HG03460 (cell line): ENCODE results near the gene HOTAIR.

ENCODE experiments used
- ATAC-seq: cut with Tn5 transposase; IDR thresholded peaks from one replicate; pipeline ENCODE4 v1.9.1; 2021; ENCODE audit not compliant: unreplicated experiment

HOTAIR gene

DNA sequence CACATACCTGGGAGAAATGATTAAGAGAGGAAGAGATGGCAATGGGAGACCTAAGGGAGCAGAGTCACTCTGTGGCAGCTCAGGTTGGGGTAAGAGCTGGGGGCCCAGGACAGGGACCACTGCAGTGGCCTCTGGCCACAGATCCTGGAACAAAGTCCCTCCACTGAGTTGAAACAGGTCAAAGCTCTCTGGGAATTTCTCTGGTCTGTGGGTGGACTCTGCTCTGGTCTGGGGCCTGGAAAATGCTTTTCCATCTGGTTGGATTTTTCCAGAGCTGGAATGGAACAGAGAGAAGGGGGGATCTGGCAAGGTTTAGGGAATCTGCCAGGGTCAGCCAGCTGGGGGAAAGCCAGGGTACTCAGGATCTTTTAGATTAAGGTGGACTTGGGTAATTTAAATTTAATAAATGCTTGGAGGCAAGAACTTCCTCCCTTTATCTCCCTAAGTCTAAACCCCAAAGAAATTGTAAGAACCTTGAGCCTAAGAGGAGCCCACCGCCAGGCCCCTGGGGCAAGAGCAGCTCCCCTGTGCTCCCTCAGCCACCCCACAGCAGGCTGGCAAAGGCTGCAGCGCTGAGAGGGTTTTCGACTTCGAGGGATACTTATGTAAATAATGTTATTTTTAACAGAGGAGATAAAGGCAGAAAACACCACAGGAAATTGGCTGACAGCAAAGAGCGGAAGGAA lies 13.9 kb upstream of the HOTAIR start:
- ATAC-seq: no peak

DNA sequence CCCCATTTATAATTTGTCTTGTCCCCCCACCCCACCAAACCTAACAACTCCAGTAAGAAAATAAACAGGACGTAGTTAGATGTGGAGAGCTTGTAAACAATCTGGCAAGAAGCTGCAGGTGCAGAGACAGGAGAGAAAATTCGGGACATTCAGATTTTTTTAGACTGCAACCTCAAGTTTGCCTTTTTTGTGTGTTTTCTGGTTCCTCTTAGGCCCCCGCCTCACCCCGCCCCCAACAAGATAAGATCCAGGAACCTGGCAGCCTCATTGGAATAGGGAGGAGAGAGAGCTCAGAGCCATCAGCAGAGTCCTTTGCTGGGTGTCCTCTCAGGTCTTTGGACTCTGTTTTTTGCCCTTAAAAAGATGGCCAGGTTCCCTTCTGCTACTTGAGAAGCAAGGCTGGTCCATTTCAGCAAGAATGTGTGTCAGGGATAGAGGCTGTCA lies 13.1 kb upstream of the HOTAIR start:
- ATAC-seq: no peak

DNA sequence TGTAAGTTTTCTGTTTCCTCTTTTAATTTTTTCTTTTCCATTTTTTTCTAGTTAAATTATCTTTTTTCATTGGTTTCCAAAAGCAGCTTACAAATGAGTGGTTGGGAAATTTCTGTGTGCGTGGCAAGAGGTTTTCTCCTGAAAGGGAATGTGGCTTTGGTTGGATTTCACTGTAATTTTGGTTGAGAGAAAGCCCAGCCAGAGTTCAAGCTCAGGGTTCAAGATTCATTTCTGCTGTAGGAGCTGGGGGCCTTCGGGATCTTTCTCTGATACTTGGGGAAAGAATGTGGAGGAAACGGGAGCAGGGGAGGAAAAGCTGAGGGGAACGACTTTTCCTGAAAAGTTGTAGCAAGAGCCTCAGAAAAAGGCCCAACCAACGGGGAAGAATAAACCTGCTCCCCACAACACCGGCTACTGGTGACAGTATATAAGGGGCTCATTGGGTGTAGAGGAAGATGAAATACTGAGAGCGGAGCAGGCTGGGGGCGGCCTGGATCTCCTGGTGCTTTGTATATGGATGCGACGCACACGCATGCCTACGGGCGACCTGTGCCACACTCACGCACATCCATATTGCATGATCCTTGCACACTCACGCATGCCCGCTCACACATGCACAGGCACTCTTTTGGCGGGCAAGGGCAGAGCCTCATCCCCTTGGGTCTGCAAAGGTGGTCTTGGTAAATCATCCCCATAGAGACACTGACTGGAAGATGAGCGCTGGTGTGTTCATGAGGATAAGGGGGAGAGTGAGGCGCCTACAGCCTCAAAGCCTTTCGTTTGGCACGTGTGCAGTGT lies 12.1 kb upstream of the HOTAIR start:
- no peak for ATAC-seq

DNA sequence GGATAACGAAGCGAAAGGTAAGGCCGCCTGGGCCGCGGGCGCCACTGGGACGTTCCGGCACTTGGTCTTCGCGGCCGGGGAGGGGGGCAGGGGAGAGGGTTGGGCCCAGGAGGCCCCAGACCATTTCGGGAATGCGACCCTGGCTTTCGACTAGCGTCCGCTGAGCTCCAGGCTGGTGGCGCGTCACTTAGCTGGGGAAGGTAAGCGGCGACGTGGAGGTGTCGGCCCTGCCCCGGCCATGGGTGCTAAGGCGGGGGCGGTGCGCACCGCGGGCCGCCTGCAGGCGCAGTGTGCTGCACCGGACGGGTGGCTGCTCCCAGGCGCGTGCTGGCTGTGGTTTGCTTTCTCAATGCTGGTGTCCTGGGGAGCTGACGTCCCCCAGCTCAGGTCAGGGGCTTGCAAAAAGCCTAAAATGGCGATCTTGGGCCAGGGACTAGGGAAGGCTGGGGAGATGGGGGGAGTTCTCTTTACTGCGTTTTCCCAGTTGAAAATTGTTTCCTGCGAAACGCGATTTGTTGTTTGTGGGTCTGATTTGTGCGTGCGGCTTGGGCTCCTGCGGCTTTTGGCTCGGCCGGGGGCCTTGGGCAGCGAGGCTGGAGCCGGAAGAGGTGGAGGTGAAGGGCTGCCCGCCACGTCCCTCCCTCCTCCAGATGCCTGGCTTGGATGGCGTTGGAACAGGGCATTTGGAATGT lies 11.4 kb upstream of the HOTAIR start:
- ATAC-seq: no peak

DNA sequence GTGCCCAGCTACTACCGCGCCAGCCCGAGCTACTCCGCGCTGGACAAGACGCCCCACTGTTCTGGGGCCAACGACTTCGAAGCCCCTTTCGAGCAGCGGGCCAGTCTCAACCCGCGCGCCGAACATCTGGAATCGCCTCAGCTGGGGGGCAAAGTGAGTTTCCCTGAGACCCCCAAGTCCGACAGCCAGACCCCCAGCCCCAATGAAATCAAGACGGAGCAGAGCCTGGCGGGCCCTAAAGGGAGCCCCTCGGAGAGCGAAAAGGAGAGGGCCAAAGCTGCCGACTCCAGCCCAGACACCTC lies 10.9 kb upstream of the HOTAIR start:
- ATAC-seq: no peak

DNA sequence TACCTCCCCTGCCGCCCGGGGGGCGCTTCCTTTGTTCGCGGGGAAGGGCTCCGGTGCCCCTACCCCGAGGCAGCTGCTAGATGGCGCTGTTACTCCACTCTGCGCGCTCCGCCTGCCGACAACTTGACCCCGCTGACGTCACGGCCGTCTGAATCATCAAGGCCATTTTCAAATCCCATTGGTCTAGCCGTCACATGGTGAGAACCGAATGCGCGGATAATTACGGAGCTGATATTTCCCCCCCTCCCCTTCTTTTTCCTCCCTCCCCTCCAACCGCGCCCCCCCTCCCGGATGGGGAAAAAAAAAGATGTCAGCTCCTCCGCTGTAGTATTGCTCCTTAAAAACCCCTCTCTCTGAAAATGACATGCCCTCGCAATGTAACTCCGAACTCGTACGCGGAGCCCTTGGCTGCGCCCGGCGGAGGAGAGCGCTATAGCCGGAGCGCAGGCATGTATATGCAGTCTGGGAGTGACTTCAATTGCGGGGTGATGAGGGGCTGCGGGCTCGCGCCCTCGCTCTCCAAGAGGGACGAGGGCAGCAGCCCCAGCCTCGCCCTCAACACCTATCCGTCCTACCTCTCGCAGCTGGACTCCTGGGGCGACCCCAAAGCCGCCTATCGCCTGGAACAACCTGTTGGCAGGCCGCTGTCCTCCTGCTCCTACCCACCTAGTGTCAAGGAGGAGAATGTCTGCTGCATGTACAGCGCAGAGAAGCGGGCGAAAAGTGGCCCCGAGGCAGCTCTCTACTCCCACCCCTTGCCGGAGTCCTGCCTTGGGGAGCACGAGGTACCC lies 10.3 kb upstream of the HOTAIR start, which contains the start of gene HOXC10:
Gene HOXC10 (plus strand): TSS at position 246 of the 791 bp plus-strand sequence. CDS start 114 bp downstream, at position 360.
- no peak for ATAC-seq

DNA sequence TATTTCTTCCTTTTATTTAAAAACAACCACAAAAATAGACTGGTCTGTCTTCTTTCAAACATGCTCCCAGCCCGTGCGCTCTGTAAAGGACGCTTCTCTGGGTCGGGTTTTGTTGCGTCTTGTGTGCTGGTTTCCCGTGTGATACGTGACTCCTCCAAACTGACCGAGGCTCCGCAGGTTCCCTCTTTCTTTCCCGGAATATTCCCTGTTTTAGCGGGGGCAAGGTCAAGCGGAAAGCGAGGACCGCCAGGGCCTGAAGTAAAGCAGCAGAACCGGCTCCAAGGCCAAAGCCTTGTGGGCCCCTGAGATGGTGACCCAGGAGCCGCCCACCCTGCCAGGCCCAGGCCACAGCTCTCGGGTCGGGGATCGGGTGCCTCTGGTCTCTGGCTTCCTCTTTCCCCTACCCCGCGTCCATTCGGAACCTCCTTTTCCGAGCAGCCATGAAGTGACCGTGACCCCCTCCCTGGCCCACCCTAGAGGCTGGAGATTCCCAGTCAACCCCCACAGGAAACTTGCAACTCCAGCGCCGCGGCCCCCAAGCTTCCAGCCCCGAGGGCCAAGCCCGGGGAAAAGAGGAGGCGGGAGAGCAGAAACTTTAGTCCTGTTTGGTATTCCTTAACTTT lies 9.3 kb upstream of the HOTAIR start:
- no peak for ATAC-seq

DNA sequence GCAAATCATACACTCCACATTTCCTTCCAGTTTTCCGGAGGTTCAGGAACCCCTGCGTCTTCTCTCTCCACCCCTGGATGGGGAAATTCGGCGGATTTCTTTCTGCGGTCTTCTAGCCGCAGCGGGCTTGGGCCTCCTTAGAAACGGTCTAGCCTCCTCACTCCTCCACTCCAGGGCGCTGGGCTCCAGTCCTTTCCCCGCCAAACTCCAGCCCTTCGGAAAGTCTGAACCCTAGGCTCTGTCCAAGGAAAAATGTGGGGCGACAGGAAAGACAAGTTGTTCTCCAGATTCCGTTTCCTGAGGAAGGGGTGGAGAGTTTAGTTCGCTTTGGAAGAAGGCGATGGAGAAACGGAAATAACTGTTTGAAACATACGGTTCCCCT lies 8.8 kb upstream of the HOTAIR start:
- no peak for ATAC-seq

DNA sequence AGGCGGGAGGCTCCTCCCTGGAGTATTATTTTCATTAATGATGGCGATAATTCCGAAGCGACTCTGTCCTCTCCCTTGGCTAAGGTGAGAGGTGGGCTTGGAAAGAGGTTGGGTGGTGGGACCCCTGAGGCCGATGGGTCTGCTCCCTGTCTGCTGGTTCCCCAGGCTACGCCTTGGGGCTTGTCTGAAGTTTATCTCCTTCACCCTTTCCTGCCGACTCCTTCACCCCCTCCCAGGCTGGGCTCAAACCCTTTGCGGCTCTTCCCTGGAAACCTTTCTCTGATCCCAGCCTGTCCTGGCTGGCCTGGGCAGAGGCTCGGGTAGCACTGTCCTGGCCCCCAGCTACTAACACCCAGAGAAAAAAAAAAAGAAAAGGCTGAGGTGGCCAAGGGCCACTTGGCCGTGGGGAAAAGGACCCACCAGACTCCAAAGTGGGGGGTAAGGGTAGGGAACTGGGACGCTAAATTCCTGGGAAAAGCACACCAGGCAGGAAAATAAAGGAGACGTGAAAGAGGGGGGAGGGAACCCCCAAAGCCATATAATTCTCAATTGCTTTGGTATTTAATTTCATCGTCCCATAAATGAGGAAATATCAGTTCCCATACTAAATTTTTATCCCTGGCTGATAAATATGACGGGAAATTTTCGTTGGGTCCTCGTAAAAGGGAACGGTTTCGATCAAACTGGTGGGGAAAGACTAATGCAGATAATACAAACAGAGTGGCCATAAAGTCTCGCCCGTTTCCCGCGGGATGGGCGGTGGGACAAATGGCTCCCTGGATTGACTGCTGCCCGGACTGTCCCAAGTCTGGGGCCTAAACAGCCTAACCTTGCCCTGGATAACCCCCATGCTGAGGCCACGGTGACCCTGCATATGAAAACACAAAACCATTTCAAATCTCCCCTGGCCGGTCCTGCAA lies 8.2 kb upstream of the HOTAIR start:
- ATAC-seq: no peak

DNA sequence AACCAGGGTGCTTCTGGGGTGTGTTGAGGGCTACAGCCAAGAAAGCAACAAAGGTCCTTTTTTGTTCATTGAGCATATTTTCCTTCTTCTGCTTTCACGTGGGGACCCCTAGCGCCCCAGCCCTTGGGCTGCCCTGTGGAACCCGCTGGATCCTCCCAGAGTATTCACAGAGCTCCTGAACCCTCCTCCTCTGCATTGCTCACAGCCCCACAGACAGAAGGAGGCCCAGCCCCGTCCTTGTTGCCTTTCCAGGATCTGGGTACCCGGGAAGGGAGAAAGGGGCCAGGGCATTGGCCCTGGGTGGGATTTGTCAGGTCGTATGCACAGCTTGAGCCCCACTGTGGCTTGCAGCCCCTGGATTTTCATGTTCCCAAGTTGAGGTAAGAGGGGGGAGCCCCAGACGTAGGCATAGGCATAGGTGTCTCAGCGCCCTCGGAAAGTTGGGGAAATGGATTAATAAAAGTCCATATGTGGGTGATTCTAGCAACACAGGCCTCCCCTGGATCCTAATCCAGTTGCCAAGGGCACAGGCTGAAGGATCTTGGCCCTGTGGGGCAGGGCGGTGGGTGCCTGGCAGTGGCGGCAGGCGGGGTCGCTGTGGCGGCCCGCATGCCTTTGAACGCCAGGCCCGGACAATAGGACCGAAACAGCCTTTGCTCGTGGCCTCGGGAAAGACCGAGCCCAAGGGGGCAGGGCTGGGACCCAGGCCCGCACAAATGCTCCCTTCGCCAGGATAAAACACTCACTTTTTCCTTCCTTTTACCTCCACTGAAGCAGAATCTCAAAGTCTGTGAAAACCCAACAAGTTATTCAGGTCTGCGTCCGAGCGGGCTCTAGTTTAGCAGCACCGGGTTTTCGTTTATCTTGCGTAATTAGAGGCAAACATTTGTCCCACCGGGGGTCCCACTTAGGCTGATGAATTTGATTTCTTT lies 7.1 kb upstream of the HOTAIR start:
- no peak for ATAC-seq

DNA sequence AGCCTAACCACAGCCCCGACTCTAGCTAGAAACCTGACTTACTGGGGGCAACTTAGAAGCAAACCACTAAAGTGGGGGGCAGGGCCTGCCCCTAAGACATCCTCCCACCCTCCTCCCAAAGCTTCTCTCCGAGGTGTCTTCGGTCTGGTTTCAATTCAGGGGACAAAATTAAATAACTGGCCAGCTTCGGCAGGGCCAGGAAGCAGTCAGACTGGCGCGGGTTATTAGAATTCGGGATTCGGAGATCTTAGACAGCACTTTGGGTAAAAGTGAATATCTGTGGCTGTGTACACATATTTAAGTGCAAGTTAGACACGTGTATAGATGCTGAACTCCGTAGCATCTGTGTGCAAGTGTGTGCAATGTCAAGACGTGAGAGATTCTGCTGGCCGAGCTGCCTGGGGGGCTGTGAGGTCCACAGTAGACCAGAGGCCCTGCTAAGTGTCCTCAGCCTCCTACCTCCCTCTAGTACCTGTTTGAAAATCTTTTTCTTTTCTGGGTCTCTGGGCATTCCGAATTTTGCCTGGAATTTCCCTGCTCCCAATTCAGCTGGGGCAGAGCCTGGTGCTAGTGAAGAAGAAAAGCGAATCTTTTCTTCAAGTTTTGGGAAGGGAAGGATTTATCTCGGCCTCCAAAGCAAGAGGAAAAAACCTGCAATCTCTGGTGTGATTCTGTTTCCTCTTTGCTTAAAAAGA lies 6.2 kb upstream of the HOTAIR start:
- no peak for ATAC-seq

DNA sequence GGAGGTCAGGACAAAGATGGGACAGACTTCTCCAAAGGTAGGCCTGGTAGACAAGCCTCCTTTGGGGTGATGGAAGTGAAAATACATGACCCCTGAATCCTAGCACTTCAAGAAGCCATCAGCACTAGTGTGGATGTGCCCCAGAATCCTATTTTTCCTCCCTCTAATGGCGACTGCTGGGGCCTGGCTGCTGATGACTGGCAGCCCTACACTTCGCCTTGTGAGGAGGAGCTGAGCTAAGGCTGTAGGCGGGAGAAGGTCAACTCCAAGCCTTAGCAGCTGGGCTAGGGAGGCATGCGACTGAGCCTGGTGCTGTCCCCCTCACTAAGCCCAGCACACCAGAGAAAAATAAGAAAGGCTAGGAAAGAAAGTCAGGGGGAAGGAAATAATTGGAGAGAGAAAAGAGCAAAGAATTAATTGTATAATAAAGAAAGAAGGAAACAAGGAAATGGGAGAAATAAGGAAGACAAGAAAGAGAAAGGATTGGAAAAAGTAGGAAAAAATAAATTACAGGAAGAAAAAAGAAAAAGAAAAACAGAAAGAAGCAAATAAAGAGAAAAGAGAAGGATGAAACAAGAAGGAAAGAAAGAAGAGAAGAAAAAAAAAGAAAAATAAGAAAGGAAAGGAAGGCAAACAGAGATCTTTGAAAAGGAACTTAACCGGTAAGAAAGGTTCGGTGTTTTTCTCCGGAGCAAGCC lies 5.5 kb upstream of the HOTAIR start:
- no peak for ATAC-seq

DNA sequence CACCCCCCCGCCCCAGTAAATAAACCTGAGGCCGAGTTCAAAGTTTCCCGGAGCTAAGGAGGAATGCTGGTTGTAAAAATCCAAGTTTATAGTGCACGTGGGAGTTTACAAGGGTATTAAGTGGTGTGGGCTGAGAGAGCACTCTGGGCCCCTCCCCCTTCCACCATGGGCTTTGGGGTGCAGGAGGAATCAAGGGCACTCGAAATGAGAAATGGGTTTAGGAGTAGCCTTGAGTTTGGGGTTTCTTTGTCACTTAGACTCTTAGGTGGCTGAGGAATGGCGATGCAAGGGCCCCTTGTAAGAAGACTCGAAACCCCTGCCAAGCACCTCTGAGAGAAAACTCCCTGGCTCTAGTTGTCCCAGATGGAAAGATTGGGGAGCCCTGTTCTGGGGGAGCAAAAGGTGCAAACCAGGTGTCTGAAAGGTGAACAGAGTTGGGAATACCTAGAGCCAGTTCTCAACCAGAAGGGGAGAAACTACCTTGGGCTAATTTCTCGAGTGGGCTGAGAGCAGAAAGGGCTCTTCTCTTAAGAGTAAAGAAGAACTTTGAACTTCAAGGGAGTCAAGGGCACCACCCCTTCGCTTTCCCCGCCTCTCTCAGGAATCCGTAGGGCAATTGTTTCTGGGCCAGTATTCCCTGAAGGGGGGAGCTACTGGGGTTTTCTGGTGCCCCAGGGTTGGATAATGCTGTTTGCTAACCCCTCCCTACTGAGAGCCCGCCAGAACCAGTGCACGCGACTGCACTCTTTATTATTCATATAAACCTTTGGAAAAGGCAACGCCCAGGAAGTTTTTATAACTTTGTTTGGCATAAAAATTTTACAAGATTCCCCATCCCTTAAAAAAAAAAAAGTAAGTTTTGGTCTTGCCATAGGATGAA lies 4.0 kb upstream of the HOTAIR start:
- ATAC-seq: no peak

DNA sequence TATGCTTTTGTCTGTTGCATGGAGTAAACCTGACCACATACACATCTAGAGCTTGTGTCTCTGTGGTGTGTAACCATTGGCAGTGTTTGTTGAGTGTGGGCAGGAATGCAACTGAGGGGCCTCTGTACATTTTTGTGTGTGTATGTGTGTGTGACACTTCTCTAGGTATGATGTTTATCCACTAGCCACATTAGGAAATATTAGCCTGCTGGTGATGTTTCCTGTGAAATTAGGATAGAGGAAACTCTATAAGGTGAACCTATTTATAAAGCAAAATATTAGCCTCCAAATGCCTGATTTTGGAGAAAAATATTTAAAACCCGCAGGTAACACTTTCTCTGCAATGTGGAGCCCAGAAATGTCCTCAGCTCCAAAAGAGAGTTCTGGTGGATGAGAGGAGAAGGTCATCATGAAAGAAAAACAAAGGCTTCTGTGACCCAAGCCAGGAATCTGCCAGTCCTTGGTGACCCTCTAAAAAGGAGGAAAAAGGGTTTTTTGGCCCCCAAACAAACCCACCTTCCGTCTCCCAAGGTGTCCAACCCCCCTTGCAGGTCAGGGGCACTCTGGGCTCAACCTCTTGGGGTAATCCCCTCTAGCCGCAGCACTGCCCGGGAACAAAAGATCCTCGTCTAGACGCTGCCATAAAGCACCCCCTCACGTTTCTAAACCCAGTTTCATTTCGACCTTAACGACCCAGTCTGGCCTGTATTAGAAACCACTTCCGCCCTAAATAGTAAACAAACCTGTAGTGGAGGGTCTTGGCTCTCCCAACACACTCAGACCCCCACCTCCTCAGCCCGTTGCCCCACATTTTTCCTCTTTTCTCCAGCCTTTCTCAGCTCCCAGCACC lies 3.1 kb upstream of the HOTAIR start:
- ATAC-seq: no peak

DNA sequence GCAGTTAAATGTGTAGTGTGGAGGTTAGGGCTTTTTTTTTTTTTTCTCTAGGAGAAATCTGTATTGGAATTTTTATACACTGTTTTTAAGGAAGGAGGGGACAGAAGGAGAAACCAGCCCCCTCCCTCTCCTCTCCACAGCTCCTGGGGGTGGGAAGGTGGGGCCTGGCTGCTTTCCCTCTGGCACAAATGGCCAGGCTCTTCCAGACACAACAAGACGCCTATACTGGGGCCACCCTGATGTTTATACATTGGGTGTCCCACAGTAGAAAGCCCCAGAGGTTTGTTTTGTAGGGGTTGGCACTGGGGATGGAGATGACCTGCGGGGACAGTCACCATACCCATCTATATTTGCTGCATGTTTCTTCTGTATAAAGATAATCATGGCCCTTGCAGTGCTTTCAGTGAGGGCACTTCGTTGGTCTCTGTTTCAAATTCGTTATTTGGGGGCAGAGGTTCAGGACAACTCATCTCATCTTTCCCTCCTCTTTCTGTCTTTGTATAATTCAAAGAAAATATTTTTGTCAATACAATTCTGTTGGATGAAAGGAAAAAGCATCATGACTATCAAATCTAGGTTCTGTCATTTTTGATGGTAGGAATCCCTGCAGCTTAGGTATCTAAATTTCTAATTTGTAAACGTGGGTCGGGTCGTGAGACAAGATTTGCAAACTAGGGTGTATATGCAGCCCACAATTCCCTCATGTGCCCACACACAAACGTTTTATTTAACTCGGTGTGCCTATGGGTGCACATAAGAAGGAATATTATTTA lies 2.3 kb upstream of the HOTAIR start:
- no peak for ATAC-seq
